ENCODE results near the gene RPA1. TPM values are rescaled to one million over a fixed set of nuclear protein-coding genes. Genes with fewer than 3 reads are reported as not detected.

Gene RPA1
- total RNA-seq, 3 donors from 2014 or later: 52.3 to 77.4 (median 75.5) TPM

GRCh38 chr17:1939981-1940809, 110.4 kb downstream of the RPA1 start:
- no peaks in the 10 kb centered on the region for H3K36me3 ChIP-seq (ENCODE audit: low read depth)
- no peak overlapping the region for H3K4me3 ChIP-seq
- ATAC-seq (peak; percentile 50), DNase-seq (peak in 2 of 3 donors; percentile 39 to 54)
- no peaks in the 10 kb centered on the region for H3K4me1 ChIP-seq (ENCODE audit: low read depth)
- H3K9me3 ChIP-seq: no peaks in the 10 kb centered on the region
- no peak for TF ChIP-seq CTCF (IDR thresholded peaks at IDR 0.05)
- intact Hi-C loops (cut with DNase I, micrococcal nuclease): no loop called here

GRCh38 chr17:1940810-1941185, 111.0 kb downstream of the RPA1 start:
- intact Hi-C loops (cut with DNase I, micrococcal nuclease): no loop called here
- Histone ChIP-seq H3K4me1 (ENCODE audit: low read depth) (no peaks in the 10 kb centered on the region), H3K9me3 (no peaks in the 10 kb centered on the region), H3K4me3 (no peak overlapping the region), H3K36me3 (ENCODE audit: low read depth) (no peaks in the 10 kb centered on the region)
- TF ChIP-seq CTCF (IDR thresholded peaks at IDR 0.05): no peak
- no peak for ATAC-seq
- no peak for DNase-seq

GRCh38 chr17:1941272-1942065, 111.7 kb downstream of the RPA1 start:
- TF ChIP-seq CTCF (IDR thresholded peaks at IDR 0.05): no peak
- H3K4me3 ChIP-seq: no peak overlapping the region
- H3K4me1 ChIP-seq (ENCODE audit: low read depth): no peaks in the 10 kb centered on the region
- DNase-seq (no peak), ATAC-seq (no peak)
- intact Hi-C loops (cut with DNase I, micrococcal nuclease): no loop called here
- no peaks in the 10 kb centered on the region for H3K9me3 ChIP-seq
- no peaks in the 10 kb centered on the region for H3K36me3 ChIP-seq (ENCODE audit: low read depth)

- H3K4me3 ChIP-seq: no peak overlapping the region
- no peak for TF ChIP-seq CTCF (IDR thresholded peaks at IDR 0.05)
- intact Hi-C loops (cut with DNase I, micrococcal nuclease): no loop called here
- ATAC-seq: no peak
- no peak for DNase-seq
- no peaks in the 10 kb centered on the region for H3K4me1 ChIP-seq (ENCODE audit: low read depth)
- no peaks in the 10 kb centered on the region for H3K9me3 ChIP-seq
- no peaks in the 10 kb centered on the region for H3K36me3 ChIP-seq (ENCODE audit: low read depth)
These were observed 112.2 kb downstream of the RPA1 start for GRCh38 chr17:1942066-1942365.

GRCh38 chr17:1942666-1943435, 113.0 kb downstream of the RPA1 start:
- Histone ChIP-seq H3K4me3 (no peak overlapping the region), H3K4me1 (ENCODE audit: low read depth) (no peaks in the 10 kb centered on the region), H3K36me3 (ENCODE audit: low read depth) (no peaks in the 10 kb centered on the region), H3K9me3 (no peaks in the 10 kb centered on the region)
- TF ChIP-seq CTCF (IDR thresholded peaks at IDR 0.05): no peak
- ATAC-seq: no peak
- DNase-seq: no peak
- intact Hi-C loops (cut with DNase I, micrococcal nuclease): no loop called here
